ENCODE measurements around the gene AMN. TPM values are rescaled to one million over a fixed set of nuclear protein-coding genes. Genes with fewer than 3 reads are reported as not detected.

The AMN gene
- total and polyA plus RNA-seq, 2 experiments from 2014 or later: 0.69 to 1.2 TPM

- H3K27ac Mint-ChIP-seq: no peak overlapping the region
- H3K4me3 Mint-ChIP-seq: no peak overlapping the region
- no peaks in the 10 kb centered on the region for H3K9me3 Mint-ChIP-seq
- Histone ChIP-seq H2AFZ (no peak overlapping the region), H3K4me3 (no peak overlapping the region), H3K9me2 (ENCODE audit: insufficient read depth) (no peaks in the 10 kb centered on the region), H3K36me3 (ENCODE audit: insufficient read depth) (peaks cover 3% of the 10 kb centered on the region; the same call in 1 of the 2 replicates), H3K4me1 (ENCODE audit: insufficient read depth) (no peaks in the 10 kb centered on the region), H3K4me2 (no peak overlapping the region), H3K79me2 (replicated peaks; ENCODE audit: insufficient read depth) (no peaks in the 10 kb centered on the region), H3F3A (replicated peaks; ENCODE audit: low read depth) (no peaks in the 10 kb centered on the region), H3K27ac (ENCODE audit: low read depth) (no peak overlapping the region), H3K27me3 (ENCODE audit: insufficient read depth) (no peaks in the 10 kb centered on the region), H4K20me1 (replicated peaks; ENCODE audit: insufficient read depth) (peaks cover 9% of the 10 kb centered on the region; the same call in 1 of the 2 replicates)
- ATAC-seq (no peak), DNase-seq (ENCODE audit: low spot score) (no peak)
- H3K4me1 Mint-ChIP-seq: no peaks in the 10 kb centered on the region
- peaks cover 11% of the 10 kb centered on the region for H3K27me3 Mint-ChIP-seq (ENCODE audit: insufficient read depth, low read depth, poor library complexity)
- H3K36me3 Mint-ChIP-seq (ENCODE audit: low read depth): peaks cover 37% of the 10 kb centered on the region
- TF ChIP-seq ZNF114 (CRISPR knock-in tag; IDR thresholded peaks at IDR 0.05) (no peak), EZH2phosphoT487 (IDR thresholded peaks at IDR 0.05; ENCODE audit: unreplicated experiment) (no peak), ZNF331 (CRISPR knock-in tag; IDR thresholded peaks at IDR 0.05; ENCODE audit: low read depth) (no peak), STAT1 (IDR thresholded peaks at IDR 0.05; ENCODE audit: unreplicated experiment) (no peak), NANOG (IDR thresholded peaks at IDR 0.05; ENCODE audit: borderline replicate concordance) (no peak), ZNF462 (CRISPR knock-in tag; IDR thresholded peaks at IDR 0.05) (no peak)
Measured at GRCh38 chr14:102939329-102939728, 16.9 kb downstream of the AMN start.

All from GM23338 (cell line).